ENCODE results near the gene PEDS1. TPM values are rescaled to one million over a fixed set of nuclear protein-coding genes. Genes with fewer than 3 reads are reported as not detected.

The PEDS1 gene
- total RNA-seq, 1 experiment from 2014 or later, result 35.6 TPM

GRCh38 chr20:50186987-50187402 is 33.5 kb upstream of the PEDS1 start:
- no peak for DNase-seq (ENCODE audit: low spot score)
- TF ChIP-seq ZNF512 (CRISPR knock-in tag; IDR thresholded peaks at IDR 0.05; ENCODE audit: borderline replicate concordance) (no peak), ZNF423 (CRISPR knock-in tag; IDR thresholded peaks at IDR 0.05) (no peak), ZNF396 (CRISPR knock-in tag; IDR thresholded peaks at IDR 0.05; ENCODE audit: borderline replicate concordance) (no peak), HMGA2 (CRISPR knock-in tag; IDR thresholded peaks at IDR 0.05) (no peak), ESRRA (CRISPR knock-in tag; IDR thresholded peaks at IDR 0.05; ENCODE audit: borderline replicate concordance) (no peak), NR1H2 (CRISPR knock-in tag; IDR thresholded peaks at IDR 0.05) (no peak), SMAD4 (CRISPR knock-in tag; IDR thresholded peaks at IDR 0.05) (no peak), ZNF416 (CRISPR knock-in tag; IDR thresholded peaks at IDR 0.05) (no peak)
- peaks cover 4% of the 10 kb centered on the region; the same call in 1 of the 2 replicates for H3K9me3 Mint-ChIP-seq
- H3K4me1 Mint-ChIP-seq, result peaks cover 21% of the 10 kb centered on the region
- H3K4me3 Mint-ChIP-seq, result no peak overlapping the region
- H3K27ac Mint-ChIP-seq, result no peak overlapping the region
- no peaks in the 10 kb centered on the region for H3K36me3 Mint-ChIP-seq
- H3K27me3 Mint-ChIP-seq (ENCODE audit: low read depth), result peaks cover 19% of the 10 kb centered on the region
- ATAC-seq, result no peak
- ChIA-PET CTCF (interaction anchor here (0.7 to 4.1 kb wide), 8 partner anchors 8 to 893 kb away, joined by 3 to 27 read pairs (median 6); no protein-coding TSS in a partner anchor), POLR2A (interaction anchor here (0.6 kb wide), 1 partner anchor 141 kb away, joined by 5 read pairs; no protein-coding TSS in a partner anchor)

- ChIA-PET POLR2A (no interaction called here), CTCF (interaction anchor here (0.6 to 4.1 kb wide), 18 partner anchors 14 to 602 kb away, joined by 3 to 27 read pairs (median 3); partner anchors contain the start of gene PEDS1)
- DNase-seq (ENCODE audit: low spot score) (peak; percentile 99), ATAC-seq (peak; percentile 24)
- Mint-ChIP-seq H3K4me3 (no peak overlapping the region), H3K4me1 (peaks cover 21% of the 10 kb centered on the region), H3K36me3 (no peaks in the 10 kb centered on the region), H3K27me3 (ENCODE audit: low read depth) (peaks cover 19% of the 10 kb centered on the region), H3K27ac (no peak overlapping the region), H3K9me3 (peaks cover 4% of the 10 kb centered on the region; the same call in 1 of the 2 replicates)
- TF ChIP-seq CTCF (IDR thresholded peaks at IDR 0.05) (peak; percentile 98), GABPB1 (CRISPR knock-in tag; IDR thresholded peaks at IDR 0.05) (peak; percentile 40; the same call in 1 of the 2 replicates), JAZF1 (CRISPR knock-in tag; IDR thresholded peaks at IDR 0.05) (no peak), OVOL2 (CRISPR knock-in tag; IDR thresholded peaks at IDR 0.05; ENCODE audit: borderline replicate concordance) (no peak), PRRX2 (CRISPR knock-in tag; IDR thresholded peaks at IDR 0.05) (no peak), ZNF416 (CRISPR knock-in tag; IDR thresholded peaks at IDR 0.05) (0 out of 2 replicates have a peak, but pooled peaks have one; percentile 36), HMGXB4 (CRISPR knock-in tag; IDR thresholded peaks at IDR 0.05) (no peak), PREB (CRISPR knock-in tag; IDR thresholded peaks at IDR 0.05; ENCODE audit: borderline replicate concordance) (peak; percentile 21; the same call in 1 of the 2 replicates), ETV6 (CRISPR knock-in tag; IDR thresholded peaks at IDR 0.05) (0 out of 2 replicates have a peak, but pooled peaks have one; percentile 44), STAT6 (CRISPR knock-in tag; conservative IDR thresholded peaks at IDR 0.05; ENCODE audit: low read depth) (no peak)
Observed at GRCh38 chr20:50186151-50186885, 32.8 kb upstream of the PEDS1 start.
